HT1080 (cell line): Measurements from ENCODE around the gene CHST15. TPM values are rescaled to one million over a fixed set of nuclear protein-coding genes. Genes with fewer than 3 reads are reported as not detected.

Experiments
- DNase-seq: peaks from one replicate; pipeline ENCODE4 v3.0.0-alpha.2; 2015; ENCODE audit warnings: low read depth
- total RNA-seq: library from RNA; depleted of rRNA; stranded (reverse); fragments of >200 nt; shearing (Covaris generic); gene quantifications from 2 replicates; pipeline ENCODE4 v1.2.3, GENCODE V29; 2014; rRNA removed

CHST15 gene
- total RNA-seq, 1 experiment from 2014 or later: 19.2 TPM

DNA sequence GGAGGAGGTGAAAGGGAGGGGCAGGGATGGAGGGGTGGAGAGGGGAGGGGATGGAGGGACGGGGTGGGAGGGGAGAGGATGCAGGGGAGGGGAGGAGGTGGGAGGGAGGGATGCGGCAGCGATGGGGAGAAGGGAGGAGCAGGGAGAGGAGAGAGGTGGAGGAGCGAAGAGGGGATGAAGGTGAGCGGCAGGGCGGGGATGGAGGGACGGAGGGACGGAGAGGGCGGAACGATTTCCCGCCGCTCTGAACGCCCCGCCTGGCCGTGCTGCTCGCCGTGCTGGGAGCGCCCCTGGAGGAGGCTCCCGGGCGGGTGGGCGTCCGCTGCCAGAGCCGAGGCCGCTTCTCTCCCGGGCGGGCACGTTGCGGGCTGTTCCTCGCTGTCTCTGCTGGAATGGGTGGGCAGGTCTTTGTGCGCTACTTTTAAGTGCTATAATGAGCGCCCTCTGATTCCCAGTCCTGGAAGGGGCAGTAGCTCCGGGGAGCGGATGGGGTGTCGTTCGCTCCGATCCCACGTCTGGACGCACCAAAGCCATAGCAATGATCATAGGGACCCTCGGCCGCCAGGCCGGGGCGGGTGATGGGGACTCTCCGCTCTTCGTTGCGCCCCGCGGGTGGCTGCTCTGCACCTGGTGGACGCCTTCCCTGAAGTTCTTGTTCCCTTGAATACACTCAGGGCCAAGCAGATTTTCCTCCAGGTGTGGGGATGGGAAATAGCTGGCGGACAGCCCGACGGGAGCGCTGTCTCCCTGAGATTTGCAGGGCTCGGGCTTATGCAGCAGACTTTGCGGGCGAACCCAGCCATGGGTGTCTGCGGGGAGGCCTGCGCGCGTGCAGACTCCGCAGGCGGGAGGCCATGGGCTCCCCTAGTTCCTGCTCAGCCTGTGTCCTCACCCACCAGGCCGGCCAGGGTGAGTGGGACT lies 120.7 kb downstream of the CHST15 start:
- DNase-seq: no peak

- DNase-seq: no peak
Observed at GRCh38 chr10:123970927-123971286, 122.5 kb downstream of the CHST15 start.

- no peak for DNase-seq
Observed at GRCh38 chr10:123970207-123970926, 123.0 kb downstream of the CHST15 start.

DNA sequence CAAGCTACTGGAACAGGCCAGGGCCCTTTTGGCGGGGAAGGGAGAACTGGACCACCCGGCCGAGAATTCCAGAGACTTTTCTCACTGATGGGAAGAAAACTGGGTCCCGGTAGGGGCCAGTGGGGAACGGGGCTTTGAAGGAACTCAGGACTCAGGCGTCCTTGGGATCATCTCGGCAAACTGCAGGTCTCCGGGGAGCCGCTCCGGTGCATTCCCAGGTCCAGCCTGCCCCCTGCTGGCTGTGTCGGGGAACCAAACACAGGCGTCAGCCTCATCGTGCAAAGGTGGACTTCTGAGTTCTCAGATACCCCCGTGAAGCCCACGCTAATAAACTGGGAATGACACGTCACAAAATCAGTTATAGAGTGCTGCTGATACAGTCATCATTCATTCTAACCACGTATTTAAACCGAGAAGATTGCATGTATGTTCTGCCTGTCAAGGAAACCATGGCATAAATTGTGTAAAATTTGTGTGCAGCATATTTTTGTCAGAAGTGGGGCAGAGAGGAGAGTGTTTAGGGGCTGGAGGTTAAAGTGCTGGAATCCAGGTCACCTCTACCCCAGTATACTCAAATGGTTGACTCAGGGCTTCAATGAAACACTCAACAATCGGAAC lies 125.7 kb downstream of the CHST15 start:
- peak; percentile 28 for DNase-seq

DNA sequence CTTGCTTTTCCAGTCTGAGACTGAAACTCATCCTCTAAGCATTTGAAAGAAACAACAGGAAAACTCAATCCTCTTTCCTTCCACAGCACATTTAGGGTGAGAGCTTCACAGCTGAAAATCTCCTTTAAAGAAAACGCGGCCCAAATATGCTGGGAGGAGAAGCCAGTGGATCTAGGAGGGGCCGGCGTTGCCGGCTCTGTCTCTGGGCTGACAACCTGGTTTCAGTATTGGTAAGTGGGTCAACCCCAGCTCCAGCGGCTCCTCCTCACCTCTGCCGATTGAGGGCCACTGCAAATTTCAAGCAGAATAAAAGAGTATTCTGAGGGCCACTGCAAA lies 126.5 kb downstream of the CHST15 start:
- no peak for DNase-seq

DNA sequence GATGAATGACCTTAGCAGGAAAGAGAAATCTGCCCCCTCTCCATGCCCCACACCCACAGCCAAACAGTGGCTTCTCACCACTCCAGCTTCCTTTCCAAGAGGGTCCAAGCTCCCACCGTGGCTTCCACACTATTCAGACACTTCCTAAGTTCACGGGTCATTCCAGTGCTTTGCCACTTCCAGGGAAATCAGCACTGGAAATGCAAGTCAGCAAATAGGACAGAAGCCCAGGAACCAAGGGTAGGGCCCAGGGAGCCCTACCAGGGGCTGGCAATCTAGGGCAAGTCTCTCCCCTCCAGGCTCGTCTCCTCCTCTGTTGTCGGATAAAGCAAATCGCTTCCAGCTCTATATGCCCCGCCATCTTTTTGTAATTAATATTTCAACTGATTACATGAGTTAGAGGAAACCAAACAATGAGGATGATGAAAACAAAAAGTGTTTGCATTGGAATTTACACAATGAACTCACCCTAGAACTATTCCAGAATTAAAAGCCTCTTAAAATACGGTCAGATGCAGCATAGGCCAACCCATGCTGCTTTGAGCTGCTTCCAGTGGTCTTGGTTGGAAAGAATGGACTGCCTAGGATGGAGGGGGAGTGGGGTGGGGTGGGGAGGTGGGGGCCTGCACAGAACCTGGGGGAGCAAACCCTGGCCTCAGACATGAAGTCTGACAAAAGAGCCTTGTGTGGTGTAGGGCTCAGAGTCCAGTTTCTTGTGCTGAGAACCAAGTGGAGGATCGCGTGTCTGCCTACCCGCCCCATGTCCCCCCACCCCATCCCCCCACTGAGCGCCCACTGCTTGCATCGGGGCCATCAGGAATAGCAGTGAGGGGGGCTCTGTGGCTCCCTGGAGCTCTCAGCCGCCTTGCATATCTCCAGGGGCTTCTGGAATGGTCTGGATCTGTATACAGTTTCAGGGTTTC lies 127.2 kb downstream of the CHST15 start:
- DNase-seq: no peak

DNA sequence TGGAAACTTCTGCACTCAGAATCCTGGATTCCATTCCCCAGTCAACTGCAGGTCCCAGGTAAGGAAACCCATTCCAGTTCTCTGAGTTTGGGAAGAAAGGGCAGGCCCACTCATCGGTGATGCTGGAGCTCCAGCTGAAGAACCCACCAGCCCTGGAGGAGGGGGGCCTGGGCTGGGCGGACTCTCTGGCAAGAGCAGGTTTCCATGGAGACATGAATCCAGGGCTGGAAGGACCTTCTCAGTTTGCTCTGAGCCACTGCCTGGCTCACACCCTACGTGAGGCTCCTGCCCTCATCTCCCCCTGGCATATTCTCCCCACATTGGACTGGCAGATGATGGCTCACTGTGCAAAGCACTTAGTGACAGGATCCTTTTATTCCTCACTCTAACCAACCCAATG lies 128.4 kb downstream of the CHST15 start:
- DNase-seq: no peak

DNA sequence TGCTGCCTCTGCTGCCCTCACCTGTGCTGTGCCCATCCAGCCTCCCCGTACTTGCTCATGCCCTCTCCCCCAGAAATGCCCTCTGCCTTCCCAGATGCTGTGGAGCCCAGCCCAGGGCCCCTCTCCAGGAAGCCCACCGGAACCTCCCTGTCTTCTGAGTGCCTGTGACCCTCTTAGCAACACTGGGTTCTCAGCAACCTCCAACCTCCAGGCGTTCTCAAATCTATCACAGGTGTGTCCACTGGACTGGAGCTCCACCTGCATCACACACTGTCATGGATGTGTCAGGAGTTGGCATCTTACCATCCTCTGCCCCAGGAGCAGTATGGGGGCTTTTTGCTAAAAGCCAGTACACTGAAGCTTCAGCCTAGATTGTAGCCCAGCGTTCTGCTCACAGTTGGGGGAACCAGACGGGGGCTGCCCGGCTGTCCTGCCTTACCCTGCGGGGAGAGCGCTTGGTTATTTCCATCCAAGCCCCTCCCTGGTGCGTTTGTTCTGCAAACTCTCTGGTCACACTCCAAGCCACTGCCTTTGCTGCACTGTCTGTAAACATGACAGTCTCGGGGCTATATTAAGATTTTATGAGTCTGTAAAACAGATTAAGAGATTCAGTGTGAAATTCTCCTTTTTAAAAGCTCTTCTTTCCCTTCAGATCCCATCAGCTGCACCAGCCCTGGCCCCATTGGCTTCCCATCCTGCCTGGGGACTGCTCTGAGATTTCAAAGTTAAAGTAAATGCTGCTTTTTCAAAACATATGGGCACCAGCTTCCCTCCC lies 130.5 kb downstream of the CHST15 start:
- DNase-seq: no peak

DNA sequence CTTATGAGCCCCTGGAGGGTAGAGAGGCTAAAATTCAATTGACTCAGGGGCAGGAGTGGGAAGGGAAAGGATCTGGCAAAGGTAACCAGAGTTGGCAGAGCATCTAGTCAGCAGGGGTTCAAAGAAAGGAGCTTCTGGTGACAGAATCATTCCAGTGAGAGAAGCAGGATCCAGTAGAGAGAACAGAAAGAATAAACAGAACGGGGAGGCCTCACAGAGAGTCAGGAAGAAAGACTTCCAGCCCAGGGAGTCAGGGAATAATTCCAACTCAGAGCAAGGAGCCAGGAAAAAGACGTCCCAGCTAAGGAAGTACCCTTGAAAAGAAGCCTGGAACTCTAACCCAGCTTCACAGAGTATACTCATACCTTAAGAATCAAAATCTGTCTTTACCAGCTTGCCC lies 135.2 kb downstream of the CHST15 start:
- DNase-seq: no peak

Other genes with a start within 250 kb of the CHST15 start
- 0.08 TPM in 1 of 2 replicates, not detected in the other for gene CPXM2, start 201.8 kb downstream of the CHST15 start, total RNA-seq